Measurements from ENCODE around the gene MARF1.

DNA sequence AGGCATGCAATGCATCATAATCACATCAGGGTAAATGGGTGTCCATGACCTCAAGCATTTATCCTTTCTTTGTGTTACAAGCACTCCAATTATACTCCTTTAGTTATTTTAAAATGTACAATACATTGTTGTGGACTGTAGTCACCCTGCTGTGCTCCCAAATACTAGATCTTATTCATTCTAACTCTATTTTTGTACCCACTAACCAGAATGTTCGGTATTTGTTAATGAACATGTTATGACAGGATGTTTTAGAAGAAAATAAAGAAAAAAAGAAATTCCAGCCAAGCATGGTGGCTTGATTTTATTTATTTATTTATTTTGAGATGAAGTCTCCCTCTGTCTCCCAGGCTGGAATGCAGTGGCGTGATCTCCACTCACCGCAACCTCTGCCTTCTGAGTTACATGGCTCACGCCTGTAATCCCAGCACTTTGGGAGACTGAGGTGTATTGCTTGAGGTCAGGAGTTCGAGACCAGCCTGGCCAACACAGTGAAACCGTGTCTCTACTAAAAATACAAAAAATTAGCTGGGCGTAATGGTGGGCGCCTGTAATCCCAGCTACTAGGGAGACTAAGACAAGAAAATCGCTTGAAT, 5.3 kb upstream of the MARF1 start:
- TF ChIP-seq, protein P1, sequence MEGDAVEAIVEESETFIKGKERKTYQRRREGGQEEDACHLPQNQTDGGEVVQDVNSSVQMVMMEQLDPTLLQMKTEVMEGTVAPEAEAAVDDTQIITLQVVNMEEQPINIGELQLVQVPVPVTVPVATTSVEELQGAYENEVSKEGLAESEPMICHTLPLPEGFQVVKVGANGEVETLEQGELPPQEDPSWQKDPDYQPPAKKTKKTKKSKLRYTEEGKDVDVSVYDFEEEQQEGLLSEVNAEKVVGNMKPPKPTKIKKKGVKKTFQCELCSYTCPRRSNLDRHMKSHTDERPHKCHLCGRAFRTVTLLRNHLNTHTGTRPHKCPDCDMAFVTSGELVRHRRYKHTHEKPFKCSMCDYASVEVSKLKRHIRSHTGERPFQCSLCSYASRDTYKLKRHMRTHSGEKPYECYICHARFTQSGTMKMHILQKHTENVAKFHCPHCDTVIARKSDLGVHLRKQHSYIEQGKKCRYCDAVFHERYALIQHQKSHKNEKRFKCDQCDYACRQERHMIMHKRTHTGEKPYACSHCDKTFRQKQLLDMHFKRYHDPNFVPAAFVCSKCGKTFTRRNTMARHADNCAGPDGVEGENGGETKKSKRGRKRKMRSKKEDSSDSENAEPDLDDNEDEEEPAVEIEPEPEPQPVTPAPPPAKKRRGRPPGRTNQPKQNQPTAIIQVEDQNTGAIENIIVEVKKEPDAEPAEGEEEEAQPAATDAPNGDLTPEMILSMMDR (IDR thresholded peaks at IDR 0.05), result no peak
- TF ChIP-seq POLR2A (IDR thresholded peaks at IDR 0.05), result no peak
